T1000 (cell line): ENCODE data around the gene QSOX1.
"Not testable (repeated sequence)": the region's sequence is repeated elsewhere in the genome, so short reads cannot be mapped to it uniquely, and the experiment has no call there.

Experiments used
- DNase-seq: peaks from one replicate; lab custom pipeline; 2025; ENCODE audit warnings: mixed read lengths; lab: John Stamatoyannopoulos, UW

QSOX1 gene

GRCh38 chr1:180154325-180155181, at the start of gene QSOX1:
Gene QSOX1, plus strand, starts transcription at chr1:180154869. Its CDS starts 39 bp downstream, at chr1:180154908.
- peak; percentile 88 for DNase-seq

DNA sequence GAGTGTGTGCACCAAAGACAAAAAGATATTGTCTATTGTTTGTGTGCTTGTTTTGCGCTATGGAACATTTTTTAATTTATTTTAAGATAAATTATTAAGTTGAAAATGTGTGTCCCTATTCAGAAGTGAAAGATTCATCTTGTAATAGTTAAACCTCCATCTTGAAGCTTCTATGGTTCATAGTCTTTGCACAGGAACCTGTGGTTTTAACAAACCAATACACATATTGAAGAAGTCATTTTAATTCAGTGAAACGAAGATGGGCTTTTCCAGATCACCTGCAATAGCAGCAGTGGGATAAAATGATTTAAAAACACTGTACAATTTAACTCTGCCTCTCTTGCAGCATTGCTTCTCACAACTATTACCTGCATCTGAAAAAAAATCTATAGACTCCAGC, 42.6 kb upstream of the QSOX1 start:
- DNase-seq, result no peak

DNA sequence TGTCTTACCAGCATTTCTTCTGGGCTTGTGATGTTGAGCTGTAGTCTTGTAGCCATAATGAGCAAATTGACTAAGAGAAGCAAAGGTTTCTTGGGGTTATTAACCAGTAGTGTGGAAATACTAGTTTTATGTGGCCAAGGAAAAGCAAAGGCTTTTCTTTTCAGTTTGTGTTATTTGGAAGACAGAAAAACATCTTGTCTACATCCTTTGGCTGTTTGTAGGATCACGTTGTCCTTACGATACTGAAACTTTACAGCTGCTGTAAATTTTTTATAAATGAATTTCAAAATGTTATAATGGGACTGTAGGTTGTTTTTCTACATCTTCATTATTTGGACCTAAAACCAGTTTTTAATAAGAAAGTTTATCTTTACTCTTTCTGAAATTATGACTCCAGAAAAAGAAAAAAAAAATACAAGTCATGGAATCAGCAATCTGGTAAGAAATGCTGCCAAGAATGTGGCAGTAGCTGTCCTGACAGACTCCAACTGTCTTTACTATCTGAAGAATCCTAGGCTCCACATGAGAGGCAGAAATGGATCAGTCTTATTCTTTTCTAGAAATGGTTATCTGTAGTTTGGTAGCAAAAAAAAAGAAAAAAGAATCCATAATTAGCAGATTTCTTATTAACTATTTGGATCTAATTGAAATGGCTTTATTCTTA, 41.6 kb upstream of the QSOX1 start:
- DNase-seq, result no peak

DNA sequence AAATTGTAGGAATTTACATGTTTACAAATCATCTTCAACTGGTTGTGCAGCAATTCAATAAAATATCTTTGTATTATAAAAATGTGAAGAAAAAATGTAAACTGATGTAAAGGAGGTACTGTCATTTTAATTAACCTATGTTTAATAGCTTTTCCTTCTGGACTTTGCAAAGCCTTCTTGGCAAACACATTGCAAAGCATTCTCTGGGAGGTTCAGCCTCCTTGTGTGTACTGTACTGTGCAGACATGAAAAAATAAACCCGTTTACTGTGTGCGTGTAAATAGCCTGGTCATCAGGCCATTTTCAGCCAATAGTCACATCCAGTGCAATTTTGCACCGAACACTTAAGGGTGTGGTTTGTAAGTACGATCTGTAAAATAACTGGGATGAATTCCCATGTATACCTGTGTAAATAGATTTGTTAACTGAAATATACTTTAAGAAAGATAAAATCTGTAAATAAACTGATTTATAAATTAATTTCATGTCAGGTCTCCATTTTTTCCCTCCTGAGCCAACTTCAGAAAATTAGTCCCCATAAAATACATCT, 40.2 kb upstream of the QSOX1 start:
- no peak for DNase-seq

- no peak for DNase-seq
Observed at GRCh38 chr1:180116964-180117763, 37.5 kb upstream of the QSOX1 start.

DNA sequence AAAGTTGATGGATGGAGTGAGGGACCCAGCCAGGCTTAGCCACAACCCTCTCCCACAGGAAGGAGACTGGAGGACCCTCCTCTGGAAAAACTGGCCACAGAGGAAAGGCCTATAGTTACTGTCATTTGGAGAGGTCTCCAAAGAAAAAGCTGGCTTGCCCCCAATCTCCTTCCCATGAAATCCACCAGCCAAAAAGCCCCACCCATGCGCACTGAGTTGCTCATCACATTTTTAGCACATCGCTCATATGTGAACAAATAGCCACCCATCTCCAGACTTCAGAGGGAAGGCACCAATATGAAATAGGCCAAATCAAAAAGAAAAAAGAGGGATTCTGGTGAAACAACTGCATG, 36.9 kb upstream of the QSOX1 start:
- peak; percentile 42 for DNase-seq

DNA sequence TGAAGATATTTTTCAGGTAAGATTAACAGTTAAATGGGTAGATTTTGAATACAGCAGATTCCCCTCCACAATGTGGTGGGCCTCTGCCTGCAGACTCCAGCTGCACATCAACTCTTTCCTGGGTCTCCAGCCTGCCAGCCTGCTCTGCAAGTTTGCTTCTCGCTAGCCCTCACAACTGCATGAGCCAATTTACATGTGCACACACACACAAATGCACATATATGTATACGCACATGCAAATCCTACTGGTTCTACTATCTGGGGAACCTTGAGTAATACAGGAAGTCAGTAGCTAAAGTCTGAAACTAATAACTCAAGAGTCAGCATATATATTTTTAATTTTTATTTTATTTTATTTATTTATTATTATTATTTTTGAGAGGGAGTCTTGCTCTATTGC, 34.8 kb upstream of the QSOX1 start:
- DNase-seq, result no peak

DNA sequence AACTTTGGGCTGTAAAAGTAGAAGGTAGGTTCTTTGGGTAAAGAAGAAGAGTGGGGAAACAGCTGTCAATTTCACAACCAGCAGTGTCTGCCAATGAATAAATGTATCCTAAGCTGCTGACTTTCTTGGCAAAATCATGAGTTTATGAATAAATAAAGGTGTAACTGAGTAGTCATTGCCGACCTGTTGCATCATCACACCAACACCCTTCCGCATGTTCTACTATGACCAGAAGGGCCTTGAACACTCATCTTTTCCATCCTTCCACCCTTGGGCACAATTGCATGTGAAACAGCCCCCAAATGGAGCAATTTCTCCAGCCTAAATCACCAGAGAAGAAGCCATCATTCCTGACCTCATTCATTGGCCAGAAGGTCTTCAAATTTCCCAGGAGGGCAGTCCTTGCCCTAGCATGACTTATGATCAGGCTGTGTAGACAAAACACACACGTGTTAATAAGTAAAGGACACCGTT, 31.2 kb upstream of the QSOX1 start:
- DNase-seq, result no peak

DNA sequence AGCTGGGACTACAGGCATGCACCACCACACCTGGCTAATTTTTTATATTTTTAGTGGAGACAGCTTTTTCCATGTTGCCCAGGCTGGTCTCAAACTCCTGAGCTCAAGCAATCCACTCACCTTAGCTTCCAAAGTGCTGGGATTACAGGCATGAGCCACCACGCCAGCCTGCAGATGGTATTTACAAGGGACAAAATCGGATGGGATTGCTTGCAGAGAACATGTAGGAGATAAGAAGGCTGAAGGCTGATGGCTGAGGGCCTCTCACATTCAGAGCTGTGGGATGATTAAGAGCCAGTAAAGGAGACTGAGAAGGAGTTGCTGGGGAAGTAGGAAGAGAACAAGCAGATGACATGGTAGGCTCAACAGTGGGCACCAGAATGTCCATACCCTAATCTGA, 24.0 kb upstream of the QSOX1 start:
- DNase-seq, result no peak

DNA sequence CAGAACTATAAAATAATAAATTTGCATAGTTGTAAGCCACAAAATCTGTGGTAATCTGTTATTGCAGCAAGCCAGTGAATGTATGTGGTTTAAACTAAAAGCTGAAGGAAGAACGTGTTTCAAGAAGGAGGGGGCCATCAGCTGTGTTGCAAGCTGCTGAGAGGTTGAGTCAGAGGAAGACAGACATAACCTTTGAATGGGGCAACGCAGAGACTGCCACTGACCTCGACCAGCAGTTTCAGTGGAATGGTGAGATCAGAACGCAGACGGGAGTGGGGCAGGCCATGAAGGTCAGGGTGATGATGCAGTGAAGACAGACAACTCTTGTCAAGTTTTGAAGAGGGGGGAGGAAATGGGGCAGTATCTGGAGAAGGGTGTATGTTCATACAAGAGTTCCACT, 23.2 kb upstream of the QSOX1 start:
- peak; percentile 53 for DNase-seq

DNA sequence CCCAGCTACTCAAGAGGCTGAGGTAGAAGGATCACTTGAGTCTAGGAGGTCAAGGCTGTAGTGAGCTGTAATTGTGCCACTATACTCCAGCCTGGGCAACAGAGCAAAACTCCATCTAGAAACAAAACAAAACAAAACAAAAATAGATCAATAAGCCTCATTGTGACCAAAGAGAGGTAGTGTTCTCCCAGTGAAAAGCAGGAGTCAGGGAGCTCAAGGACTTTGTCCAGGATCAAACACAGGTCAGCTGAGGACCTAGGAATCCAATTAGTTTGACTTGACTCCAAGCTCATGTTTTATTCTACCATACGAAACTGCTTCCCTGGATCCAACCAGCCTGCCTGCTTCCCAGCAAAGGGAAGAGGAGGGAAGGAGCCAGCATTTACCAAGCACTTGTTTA, 21.5 kb upstream of the QSOX1 start:
- no peak for DNase-seq

DNA sequence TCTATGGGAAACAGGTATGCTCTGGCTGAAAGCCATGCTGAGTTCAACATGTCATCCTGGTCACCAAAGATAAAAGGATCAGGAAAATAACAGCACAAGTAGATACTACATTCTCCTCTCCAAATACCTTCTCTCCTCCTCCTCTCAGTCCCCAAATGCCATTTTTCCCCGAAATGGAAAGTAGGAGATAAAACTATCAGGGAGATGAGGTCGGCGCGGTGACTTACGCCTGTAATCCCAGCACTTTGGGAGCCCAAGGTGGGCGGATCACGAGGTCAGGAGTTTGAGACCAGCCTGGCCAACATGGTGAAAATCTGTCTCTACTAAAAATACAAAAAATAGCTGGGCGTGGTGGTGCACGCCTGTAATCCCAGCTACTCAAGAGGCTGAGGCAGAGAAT, 21.0 kb upstream of the QSOX1 start:
- not testable (repeated sequence) for DNase-seq

GRCh38 chr1:180135535-180135934, 19.1 kb upstream of the QSOX1 start:
- no peak for DNase-seq

DNA sequence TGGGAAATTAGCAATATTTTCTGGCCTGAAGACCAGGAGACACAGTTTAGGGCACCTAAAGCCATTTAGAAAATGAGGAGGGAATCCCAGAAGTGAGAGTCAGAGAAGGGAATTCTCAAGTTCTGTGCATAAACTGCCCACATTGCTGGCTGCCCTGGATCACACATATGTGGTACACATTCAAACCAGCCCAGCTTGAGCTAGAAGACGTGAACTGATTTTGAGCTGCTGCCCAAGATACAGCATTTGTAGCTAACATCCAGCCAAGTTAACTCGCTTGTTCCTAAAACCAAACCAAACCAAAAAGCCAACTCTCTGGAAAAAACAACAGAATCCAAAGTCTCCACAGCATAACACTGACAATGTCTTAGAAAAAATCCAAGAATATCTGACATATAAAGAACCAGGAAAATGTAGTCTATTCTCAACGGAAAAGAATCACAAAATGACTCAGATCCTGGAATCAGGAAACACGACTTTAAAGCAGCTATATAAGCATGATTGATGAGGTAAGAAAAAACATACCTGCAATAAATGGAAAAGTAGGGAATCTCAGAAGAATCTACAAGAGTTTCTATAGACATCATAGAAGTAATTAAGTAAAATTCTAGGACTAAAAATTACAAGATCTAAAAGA, 18.2 kb upstream of the QSOX1 start:
- no peak for DNase-seq

- DNase-seq, result no peak
Observed at GRCh38 chr1:180136968-180137356, 17.7 kb upstream of the QSOX1 start.

DNA sequence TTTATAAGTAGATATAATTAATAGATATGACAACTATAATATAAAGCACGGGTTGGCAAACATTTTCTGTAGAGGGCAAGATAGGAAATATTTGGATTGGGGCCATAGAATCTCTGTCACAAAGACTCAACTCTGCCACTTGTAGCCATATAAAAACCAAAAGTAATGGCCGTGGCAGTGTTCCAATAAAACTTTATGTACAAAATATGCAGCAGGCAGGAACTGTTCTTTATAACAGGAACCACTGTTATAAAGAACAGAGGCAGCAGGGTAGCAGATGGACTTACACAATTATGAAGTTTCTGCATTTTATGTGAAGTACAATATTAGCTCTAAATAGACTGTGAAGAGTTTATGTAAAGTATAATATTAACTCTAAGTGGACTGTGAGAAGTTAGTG, 16.9 kb upstream of the QSOX1 start:
- no peak for DNase-seq

DNA sequence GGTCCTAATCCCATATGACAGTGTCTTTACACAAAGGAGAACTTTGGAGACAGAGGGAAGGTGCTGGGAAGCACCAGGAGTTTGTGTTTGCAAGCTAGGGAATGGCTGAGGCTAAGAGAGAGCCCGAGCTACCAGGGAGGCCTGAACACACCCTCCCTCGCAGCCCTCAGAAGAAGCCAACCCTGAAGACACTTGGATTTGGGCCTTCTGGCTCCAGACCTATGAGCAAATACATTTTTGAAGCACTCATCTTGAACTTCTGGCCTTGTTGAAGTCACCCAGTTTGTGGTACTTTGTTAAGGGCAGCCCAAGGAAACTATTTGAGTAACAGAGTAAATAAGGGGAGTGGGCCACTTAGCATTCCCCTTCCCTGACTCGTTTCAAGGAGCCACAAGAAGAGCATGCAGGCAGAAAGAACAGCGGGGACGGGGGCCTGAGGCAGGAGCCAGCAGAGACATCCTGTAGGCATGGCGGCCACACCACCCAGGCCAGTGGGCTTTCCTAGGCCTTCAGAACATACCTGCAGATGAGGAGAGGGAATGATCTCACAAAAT, 13.2 kb upstream of the QSOX1 start:
- DNase-seq, result no peak

DNA sequence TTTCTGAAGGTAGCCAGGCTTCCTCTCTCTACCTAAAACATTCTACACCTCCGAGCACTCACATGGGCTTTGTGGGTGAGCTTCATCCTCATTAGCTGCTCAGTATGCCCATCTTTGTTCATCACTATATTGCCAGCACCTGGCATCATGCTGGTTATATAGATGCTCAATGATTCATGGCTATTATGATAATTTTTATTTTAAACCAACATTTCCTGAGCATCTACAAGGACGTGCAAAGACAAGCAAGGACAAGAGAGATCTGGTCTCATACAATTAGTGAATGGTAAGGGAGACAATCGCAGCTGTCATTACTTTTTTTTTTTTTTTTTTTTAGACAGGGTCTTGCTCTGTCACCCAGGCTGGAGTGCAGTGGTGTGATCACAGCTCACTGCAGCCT, 11.3 kb upstream of the QSOX1 start:
- DNase-seq, result no peak

GRCh38 chr1:180144659-180145357, 9.9 kb upstream of the QSOX1 start:
- DNase-seq, result no peak

DNA sequence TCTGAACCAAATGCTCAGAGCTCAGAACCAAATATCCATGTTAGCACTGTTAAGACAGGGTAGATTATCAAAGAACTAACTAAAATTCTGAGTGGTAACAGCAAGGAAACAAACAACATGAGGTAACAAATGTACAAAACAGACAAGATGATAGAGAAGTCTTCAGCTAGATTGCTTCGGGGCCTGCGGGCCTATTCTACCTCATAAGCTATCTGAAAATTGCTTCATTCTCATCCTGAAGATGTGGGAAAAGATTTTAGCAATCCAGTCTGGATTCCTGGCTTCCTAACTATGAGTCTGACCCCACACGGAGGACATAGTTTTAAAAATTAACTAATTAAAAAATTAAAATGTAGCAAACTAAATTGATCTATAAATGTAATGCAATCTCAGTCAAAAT, 9.2 kb upstream of the QSOX1 start:
- no peak for DNase-seq

GRCh38 chr1:180150982-180151381, 3.7 kb upstream of the QSOX1 start:
- no peak for DNase-seq
